Spinal cord (tissue), 10 donors: ENCODE data around the gene ARHGEF12. TPM values are rescaled to one million over a fixed set of nuclear protein-coding genes. Genes with fewer than 3 reads are reported as not detected.

ENCODE experiments used
- DNase-seq, 6 donors: peaks; one replicate each; pipeline versions ENCODE4 v3.0.0 to v3.0.0-alpha.2; 2013 to 2015; ENCODE audit warnings: low spot score in 6 of 6, low read depth in 4 of 6
- H3K27ac ChIP-seq: one replicate; pipeline ENCODE4 v1.5.1; 2013; ENCODE audit warnings: low read depth, low read length, control low read depth
- H3K27me3 ChIP-seq: one replicate; pipeline ENCODE4 v1.6.1; 2013; ENCODE audit warnings: low read length; ENCODE audit not compliant: control insufficient read depth, insufficient read depth
- H3K36me3 ChIP-seq: one replicate; pipeline ENCODE4 v1.6.1; 2013; ENCODE audit warnings: low read length; ENCODE audit not compliant: control insufficient read depth, insufficient read depth
- H3K4me1 ChIP-seq: one replicate; pipeline ENCODE4 v1.6.1; 2013; ENCODE audit warnings: low read length; ENCODE audit not compliant: control insufficient read depth, insufficient read depth
- H3K4me3 ChIP-seq: one replicate; pipeline ENCODE4 v1.5.1; 2013; ENCODE audit warnings: low read depth, low read length, control low read depth
- H3K9me3 ChIP-seq: one replicate; pipeline ENCODE4 v1.6.1; 2013; ENCODE audit warnings: low read length; ENCODE audit not compliant: control insufficient read depth, insufficient read depth
- WGBS: methylation state at CpG from one replicate; pipeline ENCODE4 v1.1.5; 2013; ENCODE audit warnings: missing lambda C conversion rate; ENCODE audit not compliant: insufficient coverage; 5-methylcytosine and 5-hydroxymethylcytosine counted together
- polyA plus RNA-seq, 2 donors: library from polyadenylated mRNA; unstranded; fragments of 120-200 nt; gene quantifications; one replicate each; pipeline ENCODE4 v1.2.1, GENCODE V29; 2013; ENCODE audit not compliant: insufficient read length in 2 of 2
- total RNA-seq, 2 donors: library from RNA; depleted of rRNA in 1 of 2; stranded (reverse); fragments of 120-200 nt in 1 of 2; fragments of >200 nt in 1 of 2; gene quantifications; one replicate each; pipeline versions ENCODE4 v1.2.3 to v1.2.4, GENCODE V29; 2013 to 2014
- donor health status: healthy.

Gene ARHGEF12
- total and polyA plus RNA-seq, 4 donors, result 67.9 to 179 (median 101) TPM

GRCh38 chr11:120338107-120338933 is 2.1 kb downstream of the ARHGEF12 start:
- no peaks in the 10 kb centered on the region for H3K9me3 ChIP-seq
- DNase-seq, result peak in 1 of 6 donors; percentile 18
- no peaks in the 10 kb centered on the region for H3K36me3 ChIP-seq
- no CpG with 5 or more reads among the region's 7 CpGs for WGBS
- H3K4me3 ChIP-seq, result peak overlapping the region; percentile 81
- H3K27ac ChIP-seq, result peak overlapping the region; percentile 92
- no peaks in the 10 kb centered on the region for H3K4me1 ChIP-seq
- H3K27me3 ChIP-seq, result no peaks in the 10 kb centered on the region

GRCh38 chr11:120339394-120339890 is 3.2 kb downstream of the ARHGEF12 start:
- Histone ChIP-seq H3K27me3 (no peaks in the 10 kb centered on the region), H3K36me3 (no peaks in the 10 kb centered on the region), H3K27ac (peak overlapping the region; percentile 92), H3K4me1 (no peaks in the 10 kb centered on the region), H3K4me3 (peak overlapping the region; percentile 81), H3K9me3 (no peaks in the 10 kb centered on the region)
- 17% methylated on average over 2 of the region's 6 CpGs for WGBS
- peak in 2 of 6 donors; percentile 57 for DNase-seq

DNA sequence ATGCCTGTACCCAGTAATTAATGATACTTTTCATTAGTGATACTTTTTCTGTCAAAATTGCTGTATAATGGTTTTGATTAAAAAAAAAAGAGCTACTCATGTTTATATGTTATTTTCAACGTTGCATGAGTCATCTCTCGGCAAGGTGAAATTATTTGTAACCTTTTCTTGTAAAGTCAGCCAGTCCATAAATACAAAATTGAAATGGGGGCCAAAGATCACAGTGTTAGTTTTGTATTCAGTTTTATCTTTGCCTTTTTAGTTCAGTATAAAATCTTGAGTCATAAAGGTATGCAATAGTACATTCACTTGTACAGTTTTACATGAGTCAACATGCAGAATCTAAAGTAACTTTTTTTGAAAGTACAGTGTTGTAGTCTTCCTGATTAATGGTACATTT is 4.3 kb downstream of the ARHGEF12 start:
- peak overlapping the region; percentile 92 for H3K27ac ChIP-seq
- no peaks in the 10 kb centered on the region for H3K9me3 ChIP-seq
- H3K4me3 ChIP-seq, result peak overlapping the region; percentile 81
- no peak for DNase-seq
- H3K36me3 ChIP-seq, result no peaks in the 10 kb centered on the region
- no CpG with 5 or more reads among the region's 2 CpGs for WGBS
- no peaks in the 10 kb centered on the region for H3K27me3 ChIP-seq
- H3K4me1 ChIP-seq, result no peaks in the 10 kb centered on the region

DNA sequence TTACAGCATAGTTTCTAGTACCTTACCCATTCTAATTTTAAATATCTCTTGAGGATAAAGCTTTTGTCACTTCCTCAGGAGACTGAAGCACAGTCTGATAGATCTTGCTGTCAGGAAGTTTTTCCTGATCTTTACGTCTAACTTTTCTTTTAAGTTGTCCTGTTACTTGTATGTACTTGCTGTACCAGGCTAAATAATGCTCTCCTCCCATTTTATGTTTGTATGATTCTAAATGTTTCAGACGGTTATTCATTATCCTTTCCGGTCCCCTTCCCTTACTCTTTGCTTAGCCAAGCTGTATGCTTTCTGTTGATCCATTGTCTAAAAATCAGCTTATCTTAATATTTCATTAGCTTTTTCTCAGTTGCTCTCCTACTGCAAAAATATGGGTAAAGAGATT is 6.0 kb downstream of the ARHGEF12 start:
- DNase-seq, result no peak
- H3K4me3 ChIP-seq, result no peak overlapping the region
- no peak overlapping the region for H3K27ac ChIP-seq
- WGBS, result no CpG with 5 or more reads among the region's 3 CpGs
- H3K4me1 ChIP-seq, result no peaks in the 10 kb centered on the region
- no peaks in the 10 kb centered on the region for H3K27me3 ChIP-seq
- no peaks in the 10 kb centered on the region for H3K36me3 ChIP-seq
- no peaks in the 10 kb centered on the region for H3K9me3 ChIP-seq

DNA sequence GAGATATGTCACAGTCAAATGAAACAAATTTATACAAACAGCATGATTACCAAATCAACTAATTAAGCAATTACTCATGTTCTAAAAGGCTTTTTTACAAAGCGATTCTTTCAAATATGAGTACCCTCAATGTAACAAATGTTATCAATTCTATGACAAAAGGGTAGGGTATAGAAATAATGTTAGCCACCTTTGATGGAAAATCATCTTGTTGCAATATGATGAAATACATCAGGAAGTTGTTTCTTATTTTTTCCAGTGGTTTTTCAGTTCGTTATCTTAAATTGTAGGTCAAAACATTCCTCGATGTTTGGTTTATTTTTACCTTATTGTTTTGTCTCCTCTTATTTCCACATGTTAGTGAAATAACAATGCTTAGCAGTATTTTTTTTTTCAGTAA is 6.5 kb downstream of the ARHGEF12 start:
- WGBS, result no CpG with 5 or more reads among the region's 3 CpGs
- DNase-seq, result no peak
- Histone ChIP-seq H3K4me1 (no peaks in the 10 kb centered on the region), H3K36me3 (no peaks in the 10 kb centered on the region), H3K27me3 (no peaks in the 10 kb centered on the region), H3K27ac (no peak overlapping the region), H3K9me3 (no peaks in the 10 kb centered on the region), H3K4me3 (no peak overlapping the region)

DNA sequence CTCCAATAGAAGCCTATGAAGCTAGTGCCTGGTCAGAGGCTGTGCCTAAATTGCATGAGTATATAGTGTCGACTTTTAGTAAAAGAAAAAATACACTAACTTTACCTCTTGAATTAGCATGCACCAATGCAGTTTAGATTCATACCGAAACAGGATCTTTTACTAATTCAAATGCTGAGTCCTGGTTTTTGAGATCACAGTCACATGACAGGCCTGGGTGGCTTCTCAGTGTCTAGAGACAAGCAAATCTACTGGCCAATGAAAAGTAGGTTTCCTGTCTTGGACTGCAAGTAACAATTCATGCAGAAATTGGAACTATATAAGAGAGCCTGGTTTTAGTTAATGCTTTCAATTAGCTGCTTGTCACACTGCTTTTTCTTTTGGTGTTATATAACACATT is 7.2 kb downstream of the ARHGEF12 start:
- H3K27ac ChIP-seq, result no peak overlapping the region
- DNase-seq, result no peak
- no peaks in the 10 kb centered on the region for H3K4me1 ChIP-seq
- H3K4me3 ChIP-seq, result no peak overlapping the region
- 100% methylated on average over 1 of the region's 2 CpGs for WGBS
- H3K27me3 ChIP-seq, result no peaks in the 10 kb centered on the region
- no peaks in the 10 kb centered on the region for H3K9me3 ChIP-seq
- no peaks in the 10 kb centered on the region for H3K36me3 ChIP-seq

DNA sequence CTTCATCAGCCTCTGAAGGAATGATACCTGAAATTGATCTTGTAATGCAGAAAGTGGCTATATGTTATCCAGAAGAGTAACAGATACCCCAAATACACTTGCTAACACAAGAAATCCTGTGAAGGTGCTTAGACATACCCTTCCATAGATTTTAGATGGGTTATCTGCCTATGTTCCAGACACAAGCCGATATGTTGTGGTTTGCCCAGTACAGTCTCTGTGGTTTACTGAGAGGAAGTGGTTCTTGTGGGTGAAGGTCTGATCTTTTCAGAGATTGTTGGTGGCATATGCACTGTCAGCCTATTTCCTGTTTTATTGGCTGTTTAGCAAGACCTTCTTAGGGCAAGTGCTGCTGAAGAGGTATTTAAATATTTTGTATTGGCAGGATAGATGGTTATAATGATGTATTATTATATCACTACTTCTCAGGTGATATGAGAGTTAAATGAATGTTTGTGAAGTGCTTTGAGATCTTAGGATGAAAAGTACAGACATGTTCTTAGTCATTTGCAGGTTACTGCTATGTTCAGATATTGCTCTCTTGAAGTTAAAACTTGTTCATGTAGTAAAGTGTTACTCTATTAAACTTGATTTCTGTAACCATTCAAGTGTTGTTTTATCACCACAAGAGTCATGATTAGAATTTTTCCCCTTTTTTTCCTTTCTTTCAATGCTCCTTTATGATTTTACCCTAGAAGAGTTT is 8.2 kb downstream of the ARHGEF12 start:
- H3K27ac ChIP-seq, result no peak overlapping the region
- DNase-seq, result no peak
- H3K4me3 ChIP-seq, result no peak overlapping the region
- H3K4me1 ChIP-seq, result no peaks in the 10 kb centered on the region
- H3K27me3 ChIP-seq, result no peaks in the 10 kb centered on the region
- H3K9me3 ChIP-seq, result no peaks in the 10 kb centered on the region
- WGBS, result 83% methylated on average over 1 of the region's 1 CpG
- H3K36me3 ChIP-seq, result no peaks in the 10 kb centered on the region

DNA sequence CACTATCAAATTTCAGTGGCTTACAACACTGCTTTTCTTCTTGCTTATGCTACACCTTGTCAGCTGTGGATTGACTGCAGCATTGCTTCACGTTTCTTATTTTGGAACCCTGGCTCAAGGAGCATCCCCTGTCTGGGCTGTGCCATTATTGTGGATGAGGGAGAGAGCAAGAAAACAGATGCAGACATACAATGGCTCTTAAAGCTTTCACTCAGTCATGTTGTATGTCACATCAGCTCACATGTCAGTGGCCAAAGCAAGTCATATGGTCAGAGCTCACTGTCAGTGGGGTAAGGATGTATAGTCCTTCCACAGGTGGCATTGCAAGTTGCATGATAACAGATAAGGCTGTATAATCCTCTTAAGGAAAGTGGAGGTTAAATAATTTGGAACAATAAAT is 10.0 kb downstream of the ARHGEF12 start:
- Histone ChIP-seq H3K36me3 (no peaks in the 10 kb centered on the region), H3K4me3 (no peak overlapping the region), H3K27me3 (no peaks in the 10 kb centered on the region), H3K4me1 (no peaks in the 10 kb centered on the region), H3K27ac (peak overlapping the region; percentile 26), H3K9me3 (no peaks in the 10 kb centered on the region)
- WGBS, result 44% methylated on average over 1 of the region's 1 CpG
- no peak for DNase-seq

- no peaks in the 10 kb centered on the region for H3K9me3 ChIP-seq
- no peak overlapping the region for H3K4me3 ChIP-seq
- H3K27ac ChIP-seq, result no peak overlapping the region
- no peaks in the 10 kb centered on the region for H3K4me1 ChIP-seq
- H3K36me3 ChIP-seq, result no peaks in the 10 kb centered on the region
- H3K27me3 ChIP-seq, result no peaks in the 10 kb centered on the region
- no peak for DNase-seq
Observed at GRCh38 chr11:120350637-120351036, 14.4 kb downstream of the ARHGEF12 start.

DNA sequence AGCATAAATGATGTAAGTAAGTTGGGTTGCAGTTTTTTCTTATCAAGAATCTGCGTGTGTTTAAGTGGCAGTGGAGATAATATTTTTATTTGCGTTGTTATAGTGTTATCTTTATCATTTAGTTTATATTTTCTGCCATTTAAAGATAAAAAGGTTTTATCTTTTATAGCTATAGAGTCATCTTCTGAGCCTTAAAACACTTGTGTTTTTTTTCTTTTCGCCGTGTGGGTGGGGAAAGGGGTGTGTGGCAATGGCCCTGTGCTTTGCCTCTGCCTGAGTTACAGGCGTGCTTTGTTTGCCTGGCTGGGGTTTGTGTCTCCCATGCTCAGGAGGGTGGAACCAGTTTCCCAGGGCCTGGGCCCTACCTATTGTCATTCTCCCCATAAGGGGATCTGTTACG is 16.2 kb downstream of the ARHGEF12 start:
- H3K4me3 ChIP-seq, result no peak overlapping the region
- DNase-seq, result no peak
- no peaks in the 10 kb centered on the region for H3K4me1 ChIP-seq
- H3K27me3 ChIP-seq, result no peaks in the 10 kb centered on the region
- no peaks in the 10 kb centered on the region for H3K36me3 ChIP-seq
- WGBS, result 100% methylated on average over 1 of the region's 6 CpGs
- H3K27ac ChIP-seq, result no peak overlapping the region
- H3K9me3 ChIP-seq, result no peaks in the 10 kb centered on the region
